HCT116 (cell line): ENCODE measurements around the gene IL6R. TPM values are rescaled to one million over a fixed set of nuclear protein-coding genes. Genes with fewer than 3 reads are reported as not detected.

ENCODE experiments used
- ATAC-seq: fragments of 200-7000 bp; cut with Tn5 transposase; 2 replicates; pipeline ENCODE4 v1.9.1; 2020; ENCODE audit warnings: mild to moderate bottlenecking, moderate library complexity
- BruUV-seq: library from RNA; stranded (reverse); fragments of 400-500 nt; replicated peaks from 2 replicates; lab custom pipeline; 2021; lab: Mats Ljungman, UMichigan
- CTCF ChIA-PET: fragments of 300-600 bp; sonication (Branson Sonifier 250); formaldehyde crosslinking; loops from one replicate; lab custom pipeline; 2021; ENCODE audit warnings: antibody characterized with exemption; lab: Charles Lee
- POLR2A ChIA-PET: fragments of 300-600, 350-600 bp; sonication (Branson Sonifier 250); formaldehyde crosslinking; loops from one replicate; lab custom pipeline; 2021; ENCODE audit warnings: antibody characterized with exemption; lab: Charles Lee
- RAD21 ChIA-PET, 2 experiments: fragments of 300-600 bp; sonication (Branson Sonifier 250); formaldehyde crosslinking; loops; one replicate each; lab custom pipeline; 2023; ENCODE audit warnings: low total read pairs in 2 of 2; ENCODE audit not compliant: uncharacterized antibody in 2 of 2, unreplicated experiment in 2 of 2, low non-redundant PET in 1 of 2; lab: Charles Lee
- DNase-seq: peaks from one replicate; pipeline ENCODE4 v3.0.0-alpha.2; 2010; ENCODE audit warnings: low read depth, low spot score
- H2AFZ ChIP-seq: fragments of 200-600 bp; shearing (Covaris generic), sonication (generic); 2 replicates; pipeline ENCODE4 v1.6.1; 2017; ENCODE audit warnings: low read depth, mixed run types, mixed read lengths, antibody characterized with exemption, low read length; ENCODE audit not compliant: poor library complexity, severe bottlenecking
- H3K27ac ChIP-seq: 2 replicates; pipeline ENCODE4 v1.5.1; 2012; ENCODE audit warnings: low read depth, low read length
- H3K27me3 ChIP-seq: fragments of 200-600 bp; sonication (generic); 2 replicates; pipeline ENCODE4 v1.6.1; 2016; ENCODE audit warnings: mixed run types, low read length, mixed read lengths; ENCODE audit not compliant: insufficient read depth
- H3K36me3 ChIP-seq, 2 experiments: fragments of 200-500 bp in 1 of 2; fragments of 200-600 bp in 1 of 2; sonication (Bioruptor generic) in 1 of 2; sonication (generic) in 1 of 2; 2 replicates each; pipeline versions ENCODE4 v1.5.1 to v1.6.1; 2014 to 2016; ENCODE audit warnings: low read length in 2 of 2, inconsistent platforms in 1 of 2, mixed read lengths in 1 of 2, mixed run types in 1 of 2; ENCODE audit not compliant: insufficient read depth in 2 of 2, control insufficient read depth in 1 of 2
- H3K4me1 ChIP-seq, 2 experiments: fragments of 200-600 bp in 1 of 2; sonication (generic) in 1 of 2; 2 replicates each; pipeline versions ENCODE4 v1.5.1 to v1.6.1; 2012 to 2017; ENCODE audit warnings: low read length in 2 of 2, inconsistent platforms in 1 of 2, mild to moderate bottlenecking in 1 of 2, mixed read lengths in 1 of 2, mixed run types in 1 of 2, moderate library complexity in 1 of 2; ENCODE audit not compliant: insufficient read depth in 2 of 2, control insufficient read depth in 1 of 2
- H3K4me2 ChIP-seq: fragments of 200-600 bp; sonication (generic); 2 replicates; pipeline ENCODE4 v1.6.1; 2017; ENCODE audit warnings: mixed run types, low read length, mixed read lengths
- H3K4me3 ChIP-seq, 2 experiments: fragments of 200-600 bp in 1 of 2; sonication (generic) in 1 of 2; replicated peaks in 1 of 2; 2 replicates each; pipeline ENCODE4 v1.5.1; 2011 to 2016; ENCODE audit warnings: low read length in 2 of 2, control low read depth in 1 of 2, low read depth in 1 of 2, mild to moderate bottlenecking in 1 of 2, mixed read lengths in 1 of 2, mixed run types in 1 of 2
- H3K79me2 ChIP-seq: fragments of 200-600 bp; sonication (generic); 2 replicates; pipeline ENCODE4 v1.6.1; 2017; ENCODE audit warnings: mild to moderate bottlenecking, mixed run types, low read length, moderate library complexity, mixed read lengths; ENCODE audit not compliant: insufficient read depth
- H3K9ac ChIP-seq: fragments of 200-600 bp; sonication (generic); 2 replicates; pipeline ENCODE4 v1.6.1; 2016; ENCODE audit warnings: low read length, mixed read lengths
- H3K9me2 ChIP-seq: fragments of 200-600 bp; sonication (generic), shearing (Covaris generic); 2 replicates; pipeline ENCODE4 v1.6.1; 2017; ENCODE audit warnings: mixed run types, mild to moderate bottlenecking, moderate library complexity; ENCODE audit not compliant: insufficient read depth
- H3K9me3 ChIP-seq, 2 experiments: fragments of 200-500 bp in 1 of 2; fragments of 200-600 bp in 1 of 2; sonication (Bioruptor generic) in 1 of 2; sonication (generic) in 1 of 2; 2 replicates each; pipeline ENCODE4 v1.6.1; 2014 to 2017; ENCODE audit warnings: low read length in 2 of 2, mixed read lengths in 2 of 2, inconsistent platforms in 1 of 2, low read depth in 1 of 2, mild to moderate bottlenecking in 1 of 2, mixed run types in 1 of 2, moderate library complexity in 1 of 2; ENCODE audit not compliant: control insufficient read depth in 1 of 2, insufficient read depth in 1 of 2
- H4K20me1 ChIP-seq: fragments of 200-600 bp; sonication (generic), shearing (Covaris generic); 2 replicates; pipeline ENCODE4 v1.6.1; 2017; ENCODE audit warnings: mixed run types, mild to moderate bottlenecking, moderate library complexity; ENCODE audit not compliant: insufficient read depth
- CBX3 ChIP-seq: IDR thresholded peaks from 2 replicates; pipeline ENCODE4 v1.6.1; 2012; ENCODE audit warnings: low read depth
- EGR1 ChIP-seq: IDR thresholded peaks from 2 replicates; pipeline ENCODE4 v1.6.1; 2012; ENCODE audit warnings: low read depth
- EZH2 ChIP-seq: fragments of 200-600 bp; sonication (generic); IDR thresholded peaks from 2 replicates; pipeline ENCODE4 v1.6.1; 2017; ENCODE audit warnings: antibody characterized with exemption, mixed run types
- FOSL1 ChIP-seq: IDR thresholded peaks from 2 replicates; pipeline ENCODE4 v1.6.1; 2012; ENCODE audit warnings: low read depth
- JUND ChIP-seq: IDR thresholded peaks from 2 replicates; pipeline ENCODE4 v1.6.1; 2012
- POLR2A ChIP-seq: IDR thresholded peaks from 2 replicates; pipeline ENCODE4 v1.7.0; 2011; ENCODE audit warnings: borderline replicate concordance; ENCODE audit not compliant: insufficient read depth, insufficient read length; ENCODE audit errors: extremely low read depth
- POLR2AphosphoS5 ChIP-seq: IDR thresholded peaks from 2 replicates; pipeline ENCODE4 v1.6.1; 2011; ENCODE audit warnings: mild to moderate bottlenecking, low read depth, low read length, moderate library complexity
- SIN3A ChIP-seq: IDR thresholded peaks from 2 replicates; pipeline ENCODE4 v1.6.1; 2012; ENCODE audit warnings: low read depth
- SRF ChIP-seq: IDR thresholded peaks from 2 replicates; pipeline ENCODE4 v1.6.1; 2012; ENCODE audit warnings: low read depth
- TCF7L2 ChIP-seq: IDR thresholded peaks from 2 replicates; pipeline ENCODE4 v1.7.0; 2011; ENCODE audit warnings: borderline replicate concordance, inconsistent platforms; ENCODE audit not compliant: insufficient read depth, insufficient read length; ENCODE audit errors: extremely low read depth
- intact Hi-C: fragments of 100-400 bp; cut with micrococcal nuclease; formaldehyde crosslinking; loops from 2 replicates; pipeline ENCODE4 v1.10.0; 2022
- total RNA-seq: library from RNA; stranded (reverse); gene quantifications from one replicate; pipeline ENCODE4 v1.2.1, GENCODE V29; 2021; ENCODE audit not compliant: unreplicated experiment
- TF ChIP-seq, protein P1 (sequence below): IDR thresholded peaks from 2 replicates; pipeline ENCODE4 v1.6.1; 2011; ENCODE audit warnings: mild to moderate bottlenecking, low read length, moderate library complexity; ENCODE audit not compliant: insufficient replicate concordance; ENCODE audit errors: extremely low read depth
- TF ChIP-seq, protein P2 (sequence below): IDR thresholded peaks from 2 replicates; pipeline ENCODE4 v1.6.1; 2012

IL6R gene
- total RNA-seq, 1 experiment from 2014 or later = 6.8 TPM

DNA sequence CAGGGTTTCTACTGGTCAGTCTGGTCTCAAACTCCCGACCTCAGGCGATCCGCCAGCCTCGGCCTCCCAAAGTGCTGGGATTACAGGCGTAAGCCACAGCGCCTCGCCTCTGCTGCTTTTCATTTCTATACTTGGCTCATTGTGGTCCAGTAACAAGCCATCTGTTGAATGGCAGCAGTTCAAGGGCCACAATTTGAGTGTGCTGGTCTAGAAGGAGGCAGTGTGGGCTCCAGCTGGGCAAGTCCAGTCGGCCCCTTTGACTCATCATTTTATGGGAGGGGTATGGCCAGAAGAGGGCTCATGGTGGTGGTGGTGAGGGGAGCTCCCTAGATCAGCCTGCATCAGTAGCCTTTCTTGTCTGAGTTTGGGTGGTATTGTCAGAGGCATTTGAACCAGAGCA lies 46.6 kb upstream of the IL6R start:
- Histone ChIP-seq H3K27me3 (no peaks in the 10 kb centered on the region), H3K9me2 (no peaks in the 10 kb centered on the region), H3K9me3 (no peaks in the 10 kb centered on the region), H3K27ac (no peak overlapping the region), H2AFZ (no peak overlapping the region), H3K9ac (no peak overlapping the region), H3K4me2 (no peak overlapping the region), H4K20me1 (no peaks in the 10 kb centered on the region), H3K4me1 (peaks cover under 1 to 5% of the 10 kb centered on the region in 2 experiments; a peak in 3 of 4 replicates), H3K4me3 (no peak overlapping the region), H3K36me3 (no peaks in the 10 kb centered on the region), H3K79me2 (no peaks in the 10 kb centered on the region)
- BruUV-seq = no TSS peak
- no peak for DNase-seq
- intact Hi-C loops = loop anchor here (10.0 kb wide), 1 partner anchor 186 kb away; no protein-coding TSS in a partner anchor
- ATAC-seq = no peak
- ChIA-PET POLR2A (no interaction called here), CTCF (no interaction called here), RAD21 (no interaction called here)
- no peak for TF ChIP-seq POLR2A
- TF ChIP-seq, protein P1, sequence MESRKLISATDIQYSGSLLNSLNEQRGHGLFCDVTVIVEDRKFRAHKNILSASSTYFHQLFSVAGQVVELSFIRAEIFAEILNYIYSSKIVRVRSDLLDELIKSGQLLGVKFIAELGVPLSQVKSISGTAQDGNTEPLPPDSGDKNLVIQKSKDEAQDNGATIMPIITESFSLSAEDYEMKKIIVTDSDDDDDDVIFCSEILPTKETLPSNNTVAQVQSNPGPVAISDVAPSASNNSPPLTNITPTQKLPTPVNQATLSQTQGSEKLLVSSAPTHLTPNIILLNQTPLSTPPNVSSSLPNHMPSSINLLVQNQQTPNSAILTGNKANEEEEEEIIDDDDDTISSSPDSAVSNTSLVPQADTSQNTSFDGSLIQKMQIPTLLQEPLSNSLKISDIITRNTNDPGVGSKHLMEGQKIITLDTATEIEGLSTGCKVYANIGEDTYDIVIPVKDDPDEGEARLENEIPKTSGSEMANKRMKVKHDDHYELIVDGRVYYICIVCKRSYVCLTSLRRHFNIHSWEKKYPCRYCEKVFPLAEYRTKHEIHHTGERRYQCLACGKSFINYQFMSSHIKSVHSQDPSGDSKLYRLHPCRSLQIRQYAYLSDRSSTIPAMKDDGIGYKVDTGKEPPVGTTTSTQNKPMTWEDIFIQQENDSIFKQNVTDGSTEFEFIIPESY = no peak
- no peak for TF ChIP-seq SIN3A
- TF ChIP-seq, protein P2, sequence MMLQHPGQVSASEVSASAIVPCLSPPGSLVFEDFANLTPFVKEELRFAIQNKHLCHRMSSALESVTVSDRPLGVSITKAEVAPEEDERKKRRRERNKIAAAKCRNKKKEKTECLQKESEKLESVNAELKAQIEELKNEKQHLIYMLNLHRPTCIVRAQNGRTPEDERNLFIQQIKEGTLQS = no peak
- TF ChIP-seq EGR1 = no peak
- no peak for TF ChIP-seq SRF
- TF ChIP-seq JUND = no peak
- no peak for TF ChIP-seq POLR2AphosphoS5
- no peak for TF ChIP-seq TCF7L2
- TF ChIP-seq EZH2 = no peak
- no peak for TF ChIP-seq FOSL1
- TF ChIP-seq CBX3 = no peak
